B cell (primary cell): ENCODE data around the gene RASSF4. TPM values are rescaled to one million over a fixed set of nuclear protein-coding genes. Genes with fewer than 3 reads are reported as not detected.
A peak's percentile ranks its signal among the peaks of the same experiment; 100 is the strongest.

Experiments
- ATAC-seq: fragments of 200-7000 bp; cut with Tn5 transposase; one replicate; pipeline ENCODE4 v1.10.0; 2021; ENCODE audit warnings: low read depth, mild to moderate bottlenecking, moderate number of reproducible peaks, moderate library complexity
- CTCF ChIA-PET: fragments of 350-600 bp; sonication (Branson Sonifier 250); formaldehyde crosslinking; loops from one replicate; lab custom pipeline; 2021; ENCODE audit warnings: antibody characterized with exemption, inconsistent platforms; lab: Charles Lee
- POLR2A ChIA-PET: fragments of 350-600 bp; sonication (Branson Sonifier 250); formaldehyde crosslinking; loops from one replicate; lab custom pipeline; 2021; ENCODE audit warnings: antibody characterized with exemption; lab: Charles Lee
- DNase-seq: peaks from one replicate; pipeline ENCODE4 v3.0.0; 2013
- H2AFZ ChIP-seq: 2 replicates; pipeline ENCODE4 v1.6.1; 2012; ENCODE audit warnings: mild to moderate bottlenecking, low read depth, low read length; ENCODE audit not compliant: insufficient read depth, poor library complexity, severe bottlenecking
- H3K27ac ChIP-seq, 2 donors: 1 replicate in 1 of 2; 2 replicates in 1 of 2; pipeline ENCODE4 v1.5.1; 2012 to 2013; ENCODE audit warnings: low read length in 2 of 2, mild to moderate bottlenecking in 2 of 2, moderate library complexity in 1 of 2
- H3K27me3 ChIP-seq, 4 experiments: fragments of 200-600 bp in 1 of 4; sonication (generic) in 1 of 4; replicated peaks in 1 of 4; 1 replicate in 2 of 4; 2 replicates in 2 of 4; pipeline versions ENCODE4 v1.6.1 to v1.7.0; 2013 to 2016; ENCODE audit warnings: low read length in 3 of 4, mild to moderate bottlenecking in 2 of 4, mixed read lengths in 1 of 4, moderate library complexity in 1 of 4; ENCODE audit not compliant: insufficient read depth in 4 of 4, control insufficient read depth in 3 of 4; ENCODE audit errors: control extremely low read depth in 1 of 4
- H3K36me3 ChIP-seq, 2 experiments: replicated peaks in 1 of 2; 1 replicate in 1 of 2; 2 replicates in 1 of 2; pipeline versions ENCODE4 v1.6.1 to v1.7.1; 2013; ENCODE audit warnings: low read length in 1 of 2; ENCODE audit not compliant: insufficient read depth in 2 of 2, control insufficient read depth in 1 of 2; ENCODE audit errors: control extremely low read depth in 1 of 2, extremely low read depth in 1 of 2
- H3K4me1 ChIP-seq, 2 donors: fragments of 200-600 bp in 1 of 2; sonication (generic) in 1 of 2; 1 replicate in 1 of 2; 2 replicates in 1 of 2; pipeline versions ENCODE4 v1.5.1 to v1.6.1; 2013 to 2017; ENCODE audit warnings: low read length in 2 of 2; ENCODE audit not compliant: control insufficient read depth in 2 of 2, insufficient read depth in 2 of 2
- H3K4me2 ChIP-seq: replicated peaks from 2 replicates; pipeline ENCODE3; 2012; ENCODE audit warnings: mild to moderate bottlenecking, low read depth, low read length; ENCODE audit not compliant: poor library complexity, severe bottlenecking
- H3K4me3 ChIP-seq, 5 experiments: fragments of 200-600 bp in 1 of 5; sonication (generic) in 1 of 5; 1 replicate in 3 of 5; 2 replicates in 2 of 5; pipeline versions ENCODE4 v1.5.1 to v1.7.0; 2011 to 2016; ENCODE audit warnings: low read length in 4 of 5, mild to moderate bottlenecking in 4 of 5, low read depth in 2 of 5, control low read depth in 1 of 5, moderate library complexity in 1 of 5; ENCODE audit not compliant: insufficient read depth in 1 of 5; ENCODE audit errors: control extremely low read depth in 1 of 5, extremely low read depth in 1 of 5
- H3K79me2 ChIP-seq: fragments of 200-600 bp; sonication (generic); one replicate; pipeline ENCODE4 v1.6.0; 2016; ENCODE audit warnings: low read length; ENCODE audit not compliant: control insufficient read depth, insufficient read depth
- H3K9ac ChIP-seq: fragments of 200-600 bp; sonication (generic); 2 replicates; pipeline ENCODE4 v1.6.1; 2017; ENCODE audit warnings: mild to moderate bottlenecking, low read length, moderate library complexity
- H3K9me3 ChIP-seq, 3 donors: one replicate each; pipeline versions ENCODE4 v1.6.1 to v1.7.1; 2013; ENCODE audit warnings: low read length in 2 of 3; ENCODE audit not compliant: control insufficient read depth in 2 of 3, insufficient read depth in 1 of 3; ENCODE audit errors: control extremely low read depth in 1 of 3
- H4K20me1 ChIP-seq: 2 replicates; pipeline ENCODE4 v1.6.0; 2012; ENCODE audit warnings: mild to moderate bottlenecking, low read length; ENCODE audit not compliant: insufficient read depth, control insufficient read depth, poor library complexity, severe bottlenecking
- H3K27ac Mint-ChIP-seq: one replicate; pipeline ENCODE4 v1.8.0; 2021; ENCODE audit warnings: mixed read lengths
- H3K27me3 Mint-ChIP-seq: one replicate; pipeline ENCODE4 v1.8.0; 2021; ENCODE audit warnings: mixed read lengths
- H3K4me1 Mint-ChIP-seq: one replicate; pipeline ENCODE4 v1.8.0; 2021; ENCODE audit warnings: mixed read lengths
- H3K4me3 Mint-ChIP-seq: one replicate; pipeline ENCODE4 v1.8.0; 2021; ENCODE audit warnings: mixed read lengths
- H3K9me3 Mint-ChIP-seq: one replicate; pipeline ENCODE4 v1.8.0; 2022; ENCODE audit warnings: mixed read lengths; ENCODE audit not compliant: insufficient read depth
- CTCF ChIP-seq: fragments of 200-600 bp; IDR thresholded peaks from one replicate; pipeline ENCODE4 v1.8.0; 2022; ENCODE audit warnings: antibody characterized with exemption, mild to moderate bottlenecking
- EZH2 ChIP-seq: IDR thresholded peaks from 2 replicates; pipeline ENCODE4 v1.6.1; 2012; ENCODE audit warnings: borderline replicate concordance, low read depth, mild to moderate bottlenecking, moderate library complexity, low read length; ENCODE audit not compliant: insufficient read depth, poor library complexity, severe bottlenecking
- WGBS: methylation state at CpG from one replicate; pipeline ENCODE4 v1.1.5; 2013; ENCODE audit warnings: missing lambda C conversion rate; ENCODE audit not compliant: insufficient coverage; 5-methylcytosine and 5-hydroxymethylcytosine counted together
- intact Hi-C: fragments of 100-400 bp; cut with micrococcal nuclease; formaldehyde crosslinking; loops from one replicate; pipeline ENCODE4 v1.10.0; 2022
- polyA plus RNA-seq: library from polyadenylated mRNA; depleted of rRNA; stranded (reverse); fragments of >200 nt; gene quantifications from 2 replicates; pipeline ENCODE4 v1.2.3, GENCODE V29; 2012
- total RNA-seq, 2 donors: library from RNA; stranded (reverse); fragments of 120-200 nt in 1 of 2; gene quantifications; 1 replicate in 1 of 2; 2 replicates in 1 of 2; pipeline versions ENCODE4 v1.2.3 to v1.2.4, GENCODE V29; 2013 to 2022

RASSF4 gene
- total and polyA plus RNA-seq, 2 donors (not counting 1 experiment from before 2014, with no cell fraction given) = 1.9 to 2.6 TPM

DNA sequence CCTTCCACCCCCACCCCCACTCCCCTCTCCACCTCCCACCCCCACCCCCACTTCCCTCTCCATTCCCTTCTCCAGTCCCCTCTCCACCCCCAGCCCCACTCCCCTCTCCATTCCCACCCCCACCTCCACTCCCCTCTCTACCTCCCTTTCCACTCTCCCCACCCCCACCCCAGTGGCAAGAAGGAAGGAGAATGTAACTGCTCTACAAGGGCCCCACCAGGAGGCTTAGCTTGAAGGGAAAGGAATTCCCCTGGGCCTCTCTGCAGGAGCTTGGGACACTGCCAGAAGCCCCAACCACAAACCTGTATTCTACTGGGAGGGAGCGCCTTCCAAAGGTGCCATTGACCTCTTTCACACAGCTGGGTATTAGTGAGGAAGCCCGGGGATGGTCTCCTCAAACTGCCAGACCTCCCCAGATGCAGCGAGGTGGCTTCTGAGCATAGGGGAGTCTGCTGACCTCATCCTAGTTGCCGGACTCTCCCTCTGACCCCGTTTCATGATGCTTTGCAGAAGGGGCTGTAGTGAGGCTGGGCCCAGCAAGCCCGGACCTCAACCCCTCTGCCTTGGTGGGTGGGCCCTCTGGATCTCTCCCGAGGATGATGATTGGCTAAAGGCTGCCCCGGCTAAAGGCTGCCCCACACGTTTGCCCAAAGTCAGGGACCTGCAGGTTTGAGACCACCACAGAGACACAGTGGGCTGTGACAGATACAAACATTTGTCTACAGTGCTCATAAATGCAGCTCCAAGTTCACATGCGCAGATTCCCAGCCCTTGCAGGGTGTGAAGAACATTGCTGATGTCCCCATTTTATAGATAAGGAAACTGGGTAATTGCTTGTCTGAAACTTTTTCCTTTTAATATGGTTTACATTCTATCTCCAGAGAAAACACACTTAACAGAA, 16.1 kb downstream of the RASSF4 start:
- Histone ChIP-seq H3K9me3 (no peaks in the 10 kb centered on the region), H3K79me2 (no peaks in the 10 kb centered on the region), H3K36me3 (no peaks in the 10 kb centered on the region), H3K4me3 (no peak overlapping the region), H2AFZ (no peak overlapping the region), H3K9ac (no peak overlapping the region), H3K27ac (no peak overlapping the region), H3K27me3 (peaks cover 0 to 9% (median 0%) of the 10 kb centered on the region in 4 experiments), H4K20me1 (no peaks in the 10 kb centered on the region), H3K4me1 (peaks cover 20 to 37% of the 10 kb centered on the region in 2 donors), H3K4me2 (no peak overlapping the region)
- ATAC-seq (no peak), DNase-seq (no peak)
- POLR2A ChIA-PET = interaction anchor here (0.6 kb wide), 1 partner anchor 46 kb away, joined by 3 read pairs; no protein-coding TSS in a partner anchor
- Mint-ChIP-seq H3K4me1 (peaks cover 27% of the 10 kb centered on the region), H3K4me3 (peak overlapping the region; percentile 30), H3K27ac (no peak overlapping the region), H3K27me3 (no peaks in the 10 kb centered on the region), H3K9me3 (no peaks in the 10 kb centered on the region)
- no peak for TF ChIP-seq CTCF
- TF ChIP-seq EZH2 = no peak
- intact Hi-C loops = loop anchor here (1.0 to 2.0 kb wide), 5 partner anchors 9 to 1303 kb away; partner anchors contain the start of genes RASSF4 and ZNF22
- WGBS = 30% methylated on average over 8 of the region's 10 CpGs
- CTCF ChIA-PET = interaction anchor here (0.7 to 9.0 kb wide), 4 partner anchors 13 to 43 kb away, joined by 3 to 93 read pairs (median 8); no protein-coding TSS in a partner anchor
